BLaER1 treated with 17β-estradiol and CSF1 and Interleukin-3, amounts not matched to agents 10 nM and 100 nM (cell line): ENCODE data around the gene ZNF614.
A peak's percentile ranks its signal among the peaks of the same experiment; 100 is the strongest.
"Not testable (repeated sequence)": the region's sequence is repeated elsewhere in the genome, so short reads cannot be mapped to it uniquely, and the experiment has no call there.

ENCODE experiments used
- H3K27ac ChIP-seq, 11 experiments: shearing (Covaris generic); formaldehyde crosslinking; 2 replicates each; pipeline ENCODE4 v1.8.1; 2022
- H3K27me3 ChIP-seq, 11 experiments: shearing (Covaris generic); formaldehyde crosslinking; 2 replicates each; pipeline ENCODE4 v1.8.1; 2022
- H3K36me3 ChIP-seq, 11 experiments: shearing (Covaris generic); formaldehyde crosslinking; 2 replicates each; pipeline ENCODE4 v1.8.1; 2022
- H3K4me1 ChIP-seq, 10 experiments: shearing (Covaris generic); formaldehyde crosslinking; 2 replicates each; pipeline ENCODE4 v1.8.1; 2022
- H3K4me2 ChIP-seq, 11 experiments: shearing (Covaris generic); formaldehyde crosslinking; 2 replicates each; pipeline ENCODE4 v1.8.1; 2022
- H3K4me3 ChIP-seq, 10 experiments: shearing (Covaris generic); formaldehyde crosslinking; 2 replicates each; pipeline ENCODE4 v1.8.1; 2022
- H3K9ac ChIP-seq, 11 experiments: shearing (Covaris generic); formaldehyde crosslinking; 2 replicates each; pipeline ENCODE4 v1.8.1; 2022
- H3K9me3 ChIP-seq, 11 experiments: shearing (Covaris generic); formaldehyde crosslinking; replicated peaks in 1 of 11; 2 replicates each; pipeline ENCODE4 v1.8.1; 2022
- H4K20me1 ChIP-seq, 11 experiments: shearing (Covaris generic); formaldehyde crosslinking; 2 replicates each; pipeline ENCODE4 v1.8.1; 2022
- Cebpa-rat ChIP-seq, 11 experiments: shearing (Covaris generic); IDR thresholded peaks; 2 replicates each; pipeline ENCODE4 v1.8.1; 2022

Gene ZNF614

GRCh38 chr19:52039169-52039568, 11.0 kb upstream of the ZNF614 start:
- Histone ChIP-seq H3K4me2 (no peak overlapping the region), H4K20me1 (no peaks in the 10 kb centered on the region), H3K36me3 (peaks cover 91 to 96% (median 93%) of the 10 kb centered on the region in 11 experiments), H3K9ac (no peak overlapping the region), H3K4me1 (no peaks in the 10 kb centered on the region), H3K4me3 (peak overlapping the region in 6 of 10 experiments; percentile 9 to 36 (median 21); a peak in 4 of 20 replicates), H3K27ac (no peak overlapping the region), H3K9me3 (peaks cover 88 to 95% (median 94%) of the 10 kb centered on the region in 11 experiments), H3K27me3 (no peaks in the 10 kb centered on the region)
- TF ChIP-seq Cebpa-rat (IDR thresholded peaks at IDR 0.05) = no peak

- Histone ChIP-seq H3K27ac (no peak overlapping the region), H4K20me1 (no peaks in the 10 kb centered on the region), H3K4me1 (peaks cover 0 to 15% (median under 1%) of the 10 kb centered on the region in 10 experiments; a peak in 10 of 20 replicates), H3K36me3 (peaks cover 76 to 94% (median 91%) of the 10 kb centered on the region in 11 experiments), H3K27me3 (no peaks in the 10 kb centered on the region), H3K9me3 (peaks cover 94 to 97% (median 96%) of the 10 kb centered on the region in 11 experiments), H3K4me2 (no peak overlapping the region), H3K4me3 (peak overlapping the region; percentile 4 to 47 (median 34); a peak in 18 of 20 replicates), H3K9ac (no peak overlapping the region)
- TF ChIP-seq Cebpa-rat (IDR thresholded peaks at IDR 0.05) = no peak
These were observed 6.0 kb upstream of the ZNF614 start for GRCh38 chr19:52034051-52034728.

GRCh38 chr19:52028780-52029123, 573 bp upstream of the ZNF614 start:
- H3K4me1 ChIP-seq = peaks cover 7 to 26% (median 14%) of the 10 kb centered on the region in 10 experiments; a peak in 18 of 20 replicates
- peaks cover 73 to 80% (median 77%) of the 10 kb centered on the region in 11 experiments for H3K9me3 ChIP-seq
- peak overlapping the region; percentile 74 to 91 (median 81) for H3K4me2 ChIP-seq
- H3K27ac ChIP-seq = peak overlapping the region; percentile 89 to 97 (median 94)
- H3K4me3 ChIP-seq = peak overlapping the region; percentile 74 to 91 (median 81)
- H3K27me3 ChIP-seq = no peaks in the 10 kb centered on the region
- no peak for TF ChIP-seq Cebpa-rat (IDR thresholded peaks at IDR 0.05)
- no peaks in the 10 kb centered on the region for H4K20me1 ChIP-seq
- H3K9ac ChIP-seq = peak overlapping the region; percentile 91 to 98 (median 94)
- H3K36me3 ChIP-seq = peaks cover 52 to 75% (median 72%) of the 10 kb centered on the region in 11 experiments

- Histone ChIP-seq H3K9me3 (peaks cover 73 to 80% (median 77%) of the 10 kb centered on the region in 11 experiments), H3K4me3 (peak overlapping the region; percentile 74 to 91 (median 81); a peak in 14 of 20 replicates), H3K4me2 (peak overlapping the region; percentile 73 to 93 (median 81); a peak in 19 of 22 replicates), H3K36me3 (peaks cover 58 to 75% (median 72%) of the 10 kb centered on the region in 11 experiments), H3K4me1 (peaks cover 7 to 26% (median 14%) of the 10 kb centered on the region in 10 experiments; a peak in 18 of 20 replicates)
- H3K27me3 ChIP-seq, H3K27ac ChIP-seq, H4K20me1 ChIP-seq, H3K9ac ChIP-seq: not testable (repeated sequence)
These were observed 1.8 kb downstream of the ZNF614 start for GRCh38 chr19:52026255-52026990.

- not testable (repeated sequence) for H3K27ac ChIP-seq, H3K9ac ChIP-seq, H3K4me2 ChIP-seq, H3K27me3 ChIP-seq, H4K20me1 ChIP-seq
- Histone ChIP-seq H3K9me3 (peaks cover 76 to 80% (median 78%) of the 10 kb centered on the region in 11 experiments), H3K36me3 (peaks cover 73 to 79% (median 78%) of the 10 kb centered on the region in 11 experiments), H3K4me3 (peak overlapping the region in 4 of 10 experiments; percentile 28 to 45 (median 33); a peak in 6 of 20 replicates), H3K4me1 (peaks cover 7 to 16% (median 11%) of the 10 kb centered on the region in 10 experiments; a peak in 18 of 20 replicates)
These were observed 3.7 kb downstream of the ZNF614 start for GRCh38 chr19:52024478-52024877.

GRCh38 chr19:52022193-52022592, 6.0 kb downstream of the ZNF614 start:
- H3K4me1 ChIP-seq = peaks cover 4 to 9% (median 5%) of the 10 kb centered on the region in 10 experiments; a peak in 18 of 20 replicates
- H3K27me3 ChIP-seq = no peaks in the 10 kb centered on the region
- peaks cover 98 to 100% (median 100%) of the 10 kb centered on the region in 11 experiments for H3K9me3 ChIP-seq
- peak overlapping the region in 7 of 10 experiments; percentile 11 to 38 (median 29); a peak in 7 of 20 replicates for H3K4me3 ChIP-seq
- no peak overlapping the region for H3K9ac ChIP-seq
- H3K27ac ChIP-seq = no peak overlapping the region
- no peaks in the 10 kb centered on the region for H4K20me1 ChIP-seq
- H3K36me3 ChIP-seq = peaks cover 96 to 100% (median 100%) of the 10 kb centered on the region in 11 experiments
- no peak overlapping the region for H3K4me2 ChIP-seq
- no peak for TF ChIP-seq Cebpa-rat (IDR thresholded peaks at IDR 0.05)

- H3K27ac ChIP-seq = no peak overlapping the region
- H4K20me1 ChIP-seq = no peaks in the 10 kb centered on the region
- no peak overlapping the region for H3K9ac ChIP-seq
- H3K9me3 ChIP-seq = peaks cover 100% of the 10 kb centered on the region in 11 experiments
- no peaks in the 10 kb centered on the region for H3K4me1 ChIP-seq
- H3K36me3 ChIP-seq = peaks cover 100% of the 10 kb centered on the region in 11 experiments
- H3K4me2 ChIP-seq = no peak overlapping the region
- peak overlapping the region in 4 of 10 experiments; percentile 1 to 19 (median 3); a peak in 3 of 20 replicates for H3K4me3 ChIP-seq
- H3K27me3 ChIP-seq = no peaks in the 10 kb centered on the region
- no peak for TF ChIP-seq Cebpa-rat (IDR thresholded peaks at IDR 0.05)
These were observed 7.7 kb downstream of the ZNF614 start for GRCh38 chr19:52020506-52020905.

- peaks cover 57 to 80% (median 72%) of the 10 kb centered on the region in 11 experiments for H3K9me3 ChIP-seq
- H4K20me1 ChIP-seq = no peaks in the 10 kb centered on the region
- H3K36me3 ChIP-seq = peaks cover 39 to 57% (median 47%) of the 10 kb centered on the region in 11 experiments
- no peaks in the 10 kb centered on the region for H3K27me3 ChIP-seq
- peaks cover 3 to 10% (median 6%) of the 10 kb centered on the region in 10 experiments; a peak in 14 of 20 replicates for H3K4me1 ChIP-seq
- H3K27ac ChIP-seq = no peak overlapping the region
- no peak overlapping the region for H3K4me3 ChIP-seq
- no peak overlapping the region for H3K4me2 ChIP-seq
- no peak overlapping the region for H3K9ac ChIP-seq
- no peak for TF ChIP-seq Cebpa-rat (IDR thresholded peaks at IDR 0.05)
These were observed 17.5 kb downstream of the ZNF614 start for GRCh38 chr19:52010674-52011073.
